K562 (cell line): Measurements from ENCODE around the gene NTF4. TPM values are rescaled to one million over a fixed set of nuclear protein-coding genes. Genes with fewer than 3 reads are reported as not detected.

Experiments used
- CC2D1A ChIP-seq: fragments of 450-650 bp; IDR thresholded peaks from 2 replicates; pipeline ENCODE4 v1.6.1; 2017; ENCODE audit warnings: mild to moderate bottlenecking
- CREBBP ChIP-seq: IDR thresholded peaks from one replicate; pipeline ENCODE4 v1.6.1; 2012; ENCODE audit warnings: low read depth, mild to moderate bottlenecking, control low read depth, inconsistent platforms, low read length
- GATA2 ChIP-seq: sonication (generic); formaldehyde crosslinking; IDR thresholded peaks from 2 replicates; pipeline ENCODE4 v1.4.0; 2020; ENCODE audit warnings: mild to moderate bottlenecking, missing genetic modification reagents
- HDAC8 ChIP-seq: fragments of 450-650 bp; IDR thresholded peaks from 2 replicates; pipeline ENCODE4 v1.6.1; 2016; ENCODE audit warnings: mild to moderate bottlenecking, missing genetic modification characterization, moderate library complexity, missing compliant biosample characterization
- HNRNPUL1 ChIP-seq: fragments of 200-400 bp; formaldehyde crosslinking; IDR thresholded peaks from 2 replicates; pipeline ENCODE4 v1.6.1; 2017; ENCODE audit warnings: low read length
- POLR2A ChIP-seq: fragments of 450-650 bp; conservative IDR thresholded peaks from 2 replicates; pipeline ENCODE4 v1.6.1; 2016
- PPARD ChIP-seq: fragments of 250-450 bp; sonication (Bioruptor Pico); IDR thresholded peaks from 2 replicates; pipeline ENCODE4 v1.8.0; 2022; ENCODE audit warnings: inconsistent platforms, mild to moderate bottlenecking, moderate library complexity
- RNF2 ChIP-seq: sonication (generic); IDR thresholded peaks from 2 replicates; pipeline ENCODE4 v1.6.1; 2016
- SPI1 ChIP-seq: IDR thresholded peaks from 2 replicates; pipeline ENCODE4 v1.6.1; 2011; ENCODE audit warnings: low read depth, low read length, control low read depth, borderline replicate concordance
- polyA plus RNA-seq, 8 experiments: library from polyadenylated mRNA; depleted of rRNA in 4 of 8; stranded (reverse) in 5 of 8; unstranded in 3 of 8; fragments of >200 nt; fragmentation: Nextera tagmentation in 2 of 8; fragmentation: Illumina TruSeq in 1 of 8; extraction: Ambion mirVana in 2 of 8; extraction: Trizol in 1 of 8; gene quantifications; 2 replicates each; pipeline versions ENCODE4 v1.2.1 to v1.2.3, GENCODE V29; 2011 to 2014; ENCODE audit warnings: inconsistent platforms in 1 of 8, missing spikeins in 1 of 8
- total RNA-seq, 7 experiments: library from RNA; depleted of rRNA in 6 of 7; stranded (reverse); fragments of >200 nt in 6 of 7; fragmentation: Illumina TruSeq in 2 of 7; extraction: Trizol in 2 of 7; gene quantifications; 2 replicates each; pipeline versions ENCODE4 v1.2.1 to v1.2.3, GENCODE V29; 2011 to 2021; ENCODE audit warnings: low replicate concordance in 1 of 7
- TF ChIP-seq, protein P1 (sequence below): sonication (generic); formaldehyde crosslinking; IDR thresholded peaks from 2 replicates; pipeline ENCODE4 v1.8.0; 2022; ENCODE audit warnings: mild to moderate bottlenecking, missing genetic modification reagents, borderline replicate concordance
- TF ChIP-seq, protein P2 (sequence below): sonication (generic); formaldehyde crosslinking; IDR thresholded peaks from 2 replicates; pipeline ENCODE4 v1.8.1; 2023; ENCODE audit warnings: mild to moderate bottlenecking, missing genetic modification reagents
- TF ChIP-seq, protein P3 (sequence below), 2 experiments: fragments of 450-650 bp; IDR thresholded peaks; 2 replicates each; pipeline ENCODE4 v1.6.1; 2018; ENCODE audit warnings: mild to moderate bottlenecking in 2 of 2, low read depth in 1 of 2; ENCODE audit not compliant: partially characterized antibody in 2 of 2
- TF ChIP-seq, protein P4 (sequence below): fragments of 450-650 bp; conservative IDR thresholded peaks from 2 replicates; pipeline ENCODE4 v1.6.1; 2016; ENCODE audit warnings: missing genetic modification characterization, low read depth, mild to moderate bottlenecking, control low read depth, missing compliant biosample characterization
- TF ChIP-seq, protein P5 (sequence below): fragments of 450-650 bp; IDR thresholded peaks from 2 replicates; pipeline ENCODE4 v1.6.1; 2016; ENCODE audit warnings: antibody characterized with exemption
- TF ChIP-seq, protein P6 (sequence below): fragments of 450-650 bp; IDR thresholded peaks from 2 replicates; pipeline ENCODE4 v1.6.1; 2016; ENCODE audit warnings: low read depth, mild to moderate bottlenecking, moderate library complexity

NTF4 gene
- total and polyA plus RNA-seq, 9 of the 15 experiments (the other 6 are each of a cell fraction or from before 2014, with no cell fraction given), result not detected

DNA sequence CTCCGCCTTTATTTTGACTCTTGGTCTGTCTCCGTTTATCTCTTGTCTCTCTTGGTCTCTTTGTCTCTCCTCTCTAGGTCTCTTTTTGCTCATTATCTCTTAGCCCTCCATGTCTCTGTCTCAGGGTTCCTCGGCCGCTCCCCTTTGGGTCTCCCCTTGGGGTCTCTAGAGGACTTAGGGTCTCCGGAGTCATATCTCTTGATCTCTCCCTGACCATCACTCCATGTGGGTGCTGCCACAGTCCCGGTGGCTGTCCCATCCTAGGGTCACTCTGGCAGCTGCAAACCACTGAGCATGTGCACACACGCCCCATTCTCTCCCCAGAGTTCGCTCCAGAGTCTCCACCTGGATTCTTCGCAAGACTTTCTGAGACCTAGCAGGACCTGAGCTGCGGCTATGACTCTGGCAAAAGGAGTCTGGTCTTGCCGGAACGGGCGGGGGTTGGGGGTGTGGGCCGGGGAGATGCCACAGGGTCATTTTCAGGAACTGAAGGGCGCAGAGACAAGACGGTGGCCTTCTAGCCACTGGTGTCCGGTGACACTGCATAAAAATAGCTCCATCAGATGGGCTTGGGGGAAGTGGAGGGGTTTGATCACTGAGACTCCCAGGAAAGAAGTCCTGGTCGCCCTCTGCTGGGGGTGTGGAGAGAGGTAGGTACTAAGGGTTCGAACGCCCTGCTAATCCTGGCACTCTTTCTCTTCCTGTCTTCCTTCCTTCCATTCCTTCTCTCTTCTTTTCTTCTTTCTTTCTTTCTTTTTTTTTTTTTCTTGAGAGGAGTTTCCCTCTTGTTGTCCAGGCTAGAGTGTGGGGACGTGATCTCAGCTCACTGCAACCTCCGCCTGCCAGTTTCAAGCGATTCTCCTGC lies 9.1 kb upstream of the NTF4 start (continued):
- TF ChIP-seq, protein P1, sequence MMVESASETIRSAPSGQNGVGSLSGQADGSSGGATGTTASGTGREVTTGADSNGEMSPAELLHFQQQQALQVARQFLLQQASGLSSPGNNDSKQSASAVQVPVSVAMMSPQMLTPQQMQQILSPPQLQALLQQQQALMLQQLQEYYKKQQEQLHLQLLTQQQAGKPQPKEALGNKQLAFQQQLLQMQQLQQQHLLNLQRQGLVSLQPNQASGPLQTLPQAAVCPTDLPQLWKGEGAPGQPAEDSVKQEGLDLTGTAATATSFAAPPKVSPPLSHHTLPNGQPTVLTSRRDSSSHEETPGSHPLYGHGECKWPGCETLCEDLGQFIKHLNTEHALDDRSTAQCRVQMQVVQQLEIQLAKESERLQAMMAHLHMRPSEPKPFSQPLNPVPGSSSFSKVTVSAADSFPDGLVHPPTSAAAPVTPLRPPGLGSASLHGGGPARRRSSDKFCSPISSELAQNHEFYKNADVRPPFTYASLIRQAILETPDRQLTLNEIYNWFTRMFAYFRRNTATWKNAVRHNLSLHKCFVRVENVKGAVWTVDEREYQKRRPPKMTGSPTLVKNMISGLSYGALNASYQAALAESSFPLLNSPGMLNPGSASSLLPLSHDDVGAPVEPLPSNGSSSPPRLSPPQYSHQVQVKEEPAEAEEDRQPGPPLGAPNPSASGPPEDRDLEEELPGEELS (CRISPR knock-in tag), result no peak
- TF ChIP-seq GATA2 (no peak), PPARD (CRISPR knock-in tag) (no peak), CREBBP (no peak), HNRNPUL1 (no peak), SPI1 (peak; percentile 89), RNF2 (no peak), CC2D1A (0 out of 2 replicates have a peak, but pooled peaks have one; percentile 28), HDAC8 (tag) (no peak), POLR2A (0 out of 2 replicates have a peak, but pooled peaks have one; percentile 35)
- TF ChIP-seq, protein P2, sequence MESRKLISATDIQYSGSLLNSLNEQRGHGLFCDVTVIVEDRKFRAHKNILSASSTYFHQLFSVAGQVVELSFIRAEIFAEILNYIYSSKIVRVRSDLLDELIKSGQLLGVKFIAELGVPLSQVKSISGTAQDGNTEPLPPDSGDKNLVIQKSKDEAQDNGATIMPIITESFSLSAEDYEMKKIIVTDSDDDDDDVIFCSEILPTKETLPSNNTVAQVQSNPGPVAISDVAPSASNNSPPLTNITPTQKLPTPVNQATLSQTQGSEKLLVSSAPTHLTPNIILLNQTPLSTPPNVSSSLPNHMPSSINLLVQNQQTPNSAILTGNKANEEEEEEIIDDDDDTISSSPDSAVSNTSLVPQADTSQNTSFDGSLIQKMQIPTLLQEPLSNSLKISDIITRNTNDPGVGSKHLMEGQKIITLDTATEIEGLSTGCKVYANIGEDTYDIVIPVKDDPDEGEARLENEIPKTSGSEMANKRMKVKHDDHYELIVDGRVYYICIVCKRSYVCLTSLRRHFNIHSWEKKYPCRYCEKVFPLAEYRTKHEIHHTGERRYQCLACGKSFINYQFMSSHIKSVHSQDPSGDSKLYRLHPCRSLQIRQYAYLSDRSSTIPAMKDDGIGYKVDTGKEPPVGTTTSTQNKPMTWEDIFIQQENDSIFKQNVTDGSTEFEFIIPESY, result no peak
- TF ChIP-seq, protein P3, sequence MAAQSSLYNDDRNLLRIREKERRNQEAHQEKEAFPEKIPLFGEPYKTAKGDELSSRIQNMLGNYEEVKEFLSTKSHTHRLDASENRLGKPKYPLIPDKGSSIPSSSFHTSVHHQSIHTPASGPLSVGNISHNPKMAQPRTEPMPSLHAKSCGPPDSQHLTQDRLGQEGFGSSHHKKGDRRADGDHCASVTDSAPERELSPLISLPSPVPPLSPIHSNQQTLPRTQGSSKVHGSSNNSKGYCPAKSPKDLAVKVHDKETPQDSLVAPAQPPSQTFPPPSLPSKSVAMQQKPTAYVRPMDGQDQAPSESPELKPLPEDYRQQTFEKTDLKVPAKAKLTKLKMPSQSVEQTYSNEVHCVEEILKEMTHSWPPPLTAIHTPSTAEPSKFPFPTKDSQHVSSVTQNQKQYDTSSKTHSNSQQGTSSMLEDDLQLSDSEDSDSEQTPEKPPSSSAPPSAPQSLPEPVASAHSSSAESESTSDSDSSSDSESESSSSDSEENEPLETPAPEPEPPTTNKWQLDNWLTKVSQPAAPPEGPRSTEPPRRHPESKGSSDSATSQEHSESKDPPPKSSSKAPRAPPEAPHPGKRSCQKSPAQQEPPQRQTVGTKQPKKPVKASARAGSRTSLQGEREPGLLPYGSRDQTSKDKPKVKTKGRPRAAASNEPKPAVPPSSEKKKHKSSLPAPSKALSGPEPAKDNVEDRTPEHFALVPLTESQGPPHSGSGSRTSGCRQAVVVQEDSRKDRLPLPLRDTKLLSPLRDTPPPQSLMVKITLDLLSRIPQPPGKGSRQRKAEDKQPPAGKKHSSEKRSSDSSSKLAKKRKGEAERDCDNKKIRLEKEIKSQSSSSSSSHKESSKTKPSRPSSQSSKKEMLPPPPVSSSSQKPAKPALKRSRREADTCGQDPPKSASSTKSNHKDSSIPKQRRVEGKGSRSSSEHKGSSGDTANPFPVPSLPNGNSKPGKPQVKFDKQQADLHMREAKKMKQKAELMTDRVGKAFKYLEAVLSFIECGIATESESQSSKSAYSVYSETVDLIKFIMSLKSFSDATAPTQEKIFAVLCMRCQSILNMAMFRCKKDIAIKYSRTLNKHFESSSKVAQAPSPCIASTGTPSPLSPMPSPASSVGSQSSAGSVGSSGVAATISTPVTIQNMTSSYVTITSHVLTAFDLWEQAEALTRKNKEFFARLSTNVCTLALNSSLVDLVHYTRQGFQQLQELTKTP (IDR thresholded peaks at IDR 0.05; ENCODE audit: low read depth in 1 of 2, partially characterized antibody in 2 of 2), result peak in 1 of 2 experiments; percentile 37
- TF ChIP-seq, protein P4, sequence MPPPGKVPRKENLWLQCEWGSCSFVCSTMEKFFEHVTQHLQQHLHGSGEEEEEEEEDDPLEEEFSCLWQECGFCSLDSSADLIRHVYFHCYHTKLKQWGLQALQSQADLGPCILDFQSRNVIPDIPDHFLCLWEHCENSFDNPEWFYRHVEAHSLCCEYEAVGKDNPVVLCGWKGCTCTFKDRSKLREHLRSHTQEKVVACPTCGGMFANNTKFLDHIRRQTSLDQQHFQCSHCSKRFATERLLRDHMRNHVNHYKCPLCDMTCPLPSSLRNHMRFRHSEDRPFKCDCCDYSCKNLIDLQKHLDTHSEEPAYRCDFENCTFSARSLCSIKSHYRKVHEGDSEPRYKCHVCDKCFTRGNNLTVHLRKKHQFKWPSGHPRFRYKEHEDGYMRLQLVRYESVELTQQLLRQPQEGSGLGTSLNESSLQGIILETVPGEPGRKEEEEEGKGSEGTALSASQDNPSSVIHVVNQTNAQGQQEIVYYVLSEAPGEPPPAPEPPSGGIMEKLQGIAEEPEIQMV, result no peak
- TF ChIP-seq, protein P5, sequence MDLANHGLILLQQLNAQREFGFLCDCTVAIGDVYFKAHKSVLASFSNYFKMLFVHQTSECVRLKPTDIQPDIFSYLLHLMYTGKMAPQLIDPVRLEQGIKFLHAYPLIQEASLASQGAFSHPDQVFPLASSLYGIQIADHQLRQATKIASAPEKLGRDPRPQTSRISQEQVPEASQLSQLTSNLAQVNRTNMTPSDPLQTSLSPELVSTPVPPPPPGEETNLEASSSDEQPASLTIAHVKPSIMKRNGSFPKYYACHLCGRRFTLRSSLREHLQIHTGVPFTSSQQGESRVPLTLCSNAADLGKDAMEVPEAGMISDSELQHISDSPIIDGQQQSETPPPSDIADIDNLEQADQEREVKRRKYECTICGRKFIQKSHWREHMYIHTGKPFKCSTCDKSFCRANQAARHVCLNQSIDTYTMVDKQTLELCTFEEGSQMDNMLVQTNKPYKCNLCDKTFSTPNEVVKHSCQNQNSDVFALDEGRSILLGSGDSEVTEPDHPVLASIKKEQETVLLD, result peak; percentile 63; the same call in 1 of the 2 replicates
- TF ChIP-seq, protein P6, sequence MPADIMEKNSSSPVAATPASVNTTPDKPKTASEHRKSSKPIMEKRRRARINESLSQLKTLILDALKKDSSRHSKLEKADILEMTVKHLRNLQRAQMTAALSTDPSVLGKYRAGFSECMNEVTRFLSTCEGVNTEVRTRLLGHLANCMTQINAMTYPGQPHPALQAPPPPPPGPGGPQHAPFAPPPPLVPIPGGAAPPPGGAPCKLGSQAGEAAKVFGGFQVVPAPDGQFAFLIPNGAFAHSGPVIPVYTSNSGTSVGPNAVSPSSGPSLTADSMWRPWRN, result no peak
